CD4-positive, alpha-beta T cell treated with Interleukin-6 at 100 ng/mL for 8 hours (primary cell): ENCODE results near the gene NCAPD2.
"Not testable (repeated sequence)": the region's sequence is repeated elsewhere in the genome, so short reads cannot be mapped to it uniquely, and the experiment has no call there.

Experiments
- DNase-seq: peaks from one replicate; pipeline ENCODE4 v3.0.0-alpha.2; 2020; ENCODE audit warnings: mixed read lengths, low spot score

Gene NCAPD2

DNA sequence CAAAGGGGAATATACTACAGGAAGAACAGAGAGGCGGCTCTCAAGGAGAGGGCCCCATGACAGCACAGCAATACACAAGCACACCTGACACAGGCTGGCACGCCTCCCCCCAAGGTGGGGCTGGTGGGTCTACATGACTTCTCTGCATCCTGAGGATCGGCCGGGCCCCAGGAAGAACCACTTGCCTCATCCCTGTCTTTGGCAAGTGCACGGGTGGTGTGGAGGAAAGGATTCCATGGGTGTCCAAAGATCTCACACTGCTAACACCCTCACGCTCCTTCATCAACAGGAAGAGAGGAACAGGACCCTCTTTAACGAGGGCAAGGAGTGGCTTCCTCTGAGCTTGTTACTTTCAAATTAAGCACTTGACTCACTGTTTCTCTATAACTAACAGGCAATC is 30.7 kb upstream of the NCAPD2 start:
- peak; percentile 54 for DNase-seq

DNA sequence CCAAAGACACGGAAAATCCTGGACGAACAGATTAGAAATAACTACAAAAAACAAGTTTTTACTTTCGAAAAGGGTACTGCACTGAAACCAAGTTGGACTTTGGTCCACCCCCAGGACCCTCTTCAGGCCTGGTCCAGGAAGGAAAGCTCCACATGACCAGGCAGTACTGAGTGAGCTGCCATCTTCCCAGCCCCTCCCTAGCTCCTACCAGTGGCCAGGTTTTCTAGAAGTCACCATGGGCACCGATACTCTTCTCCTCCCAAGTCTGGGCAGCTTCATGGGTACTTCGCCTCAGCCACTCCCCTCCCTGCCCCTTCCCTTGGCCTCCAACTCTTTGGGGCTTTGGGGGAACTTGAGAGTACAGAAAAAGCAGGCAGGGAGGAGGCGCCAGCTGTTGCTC is 30.0 kb upstream of the NCAPD2 start:
- DNase-seq, result no peak

DNA sequence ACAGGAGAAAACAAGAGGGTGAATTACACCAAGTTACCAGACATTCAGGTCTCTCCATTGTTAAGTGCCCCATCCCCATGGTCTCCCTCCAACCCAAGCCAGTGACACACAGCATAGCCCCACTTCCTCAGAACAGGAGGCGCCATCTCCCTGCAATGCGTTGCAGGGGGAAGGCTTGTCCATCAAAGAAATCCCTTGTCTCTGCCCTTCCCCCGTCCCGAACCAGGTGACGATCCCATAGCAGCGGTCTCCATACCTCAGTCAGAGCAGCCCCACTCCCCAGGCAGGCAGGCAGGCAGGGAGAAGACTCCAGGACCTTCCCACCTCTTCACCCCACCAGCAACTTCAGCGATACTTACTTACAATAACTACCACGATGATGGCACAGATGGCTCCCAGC is 29.4 kb upstream of the NCAPD2 start:
- no peak for DNase-seq

DNA sequence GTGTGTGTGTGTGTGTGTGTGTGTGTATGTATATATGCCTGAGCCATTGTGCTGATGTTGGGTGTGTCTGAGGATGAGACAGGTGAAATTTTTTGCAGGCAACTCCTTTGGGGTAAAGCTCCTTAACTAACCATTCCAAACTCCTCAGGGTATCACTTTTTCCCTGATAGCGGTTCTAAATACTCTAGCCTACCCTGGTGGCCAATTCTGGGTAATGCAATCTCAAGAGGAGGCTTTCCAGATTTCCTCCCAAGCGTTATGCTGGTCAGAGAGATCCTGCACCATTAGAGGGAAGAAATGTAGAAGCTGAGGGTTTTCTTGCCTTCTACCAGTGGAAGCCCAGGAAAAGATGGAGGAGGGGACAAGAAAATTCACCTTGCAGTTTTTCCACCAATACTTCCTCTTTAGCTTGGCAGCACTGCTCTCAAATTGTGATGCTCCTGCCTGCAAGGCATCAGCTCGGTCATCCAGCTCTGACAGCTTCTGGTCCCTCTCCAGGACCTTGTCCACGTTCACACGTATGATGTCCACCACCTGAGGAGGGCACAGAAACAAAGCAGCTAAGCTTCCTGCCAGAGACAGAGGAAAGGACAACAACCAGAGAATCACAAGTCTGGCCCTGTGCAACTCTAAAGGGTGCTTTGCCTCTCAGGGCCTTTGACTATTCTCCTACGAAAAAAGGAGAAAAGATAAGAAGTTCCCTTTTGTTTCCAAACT is 28.3 kb upstream of the NCAPD2 start:
- peak; percentile 57 for DNase-seq

DNA sequence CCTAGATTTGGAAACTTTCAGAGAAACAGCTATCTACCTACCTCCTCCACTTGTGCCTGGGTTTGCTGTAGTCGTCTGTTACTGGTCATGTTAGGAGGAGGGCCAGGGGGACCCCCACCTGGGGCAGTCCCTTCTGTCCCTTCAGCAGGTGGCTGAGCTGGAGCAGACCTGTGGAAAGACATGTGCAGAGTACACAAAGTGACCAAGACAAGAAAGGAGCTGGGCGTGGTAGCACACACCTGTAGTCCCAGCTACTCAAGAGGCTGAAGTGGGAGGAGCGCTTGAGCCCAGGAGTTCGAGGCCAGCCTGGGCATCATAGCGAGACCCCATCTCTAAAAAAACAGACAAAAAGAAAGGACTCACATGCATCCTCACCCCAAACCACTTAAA is 27.7 kb upstream of the NCAPD2 start:
- no peak for DNase-seq

- not testable (repeated sequence) for DNase-seq
Observed at GRCh38 chr12:6466751-6467150, 27.2 kb upstream of the NCAPD2 start.

GRCh38 chr12:6467571-6468282 is 26.2 kb upstream of the NCAPD2 start:
- DNase-seq, result not testable (repeated sequence)

DNA sequence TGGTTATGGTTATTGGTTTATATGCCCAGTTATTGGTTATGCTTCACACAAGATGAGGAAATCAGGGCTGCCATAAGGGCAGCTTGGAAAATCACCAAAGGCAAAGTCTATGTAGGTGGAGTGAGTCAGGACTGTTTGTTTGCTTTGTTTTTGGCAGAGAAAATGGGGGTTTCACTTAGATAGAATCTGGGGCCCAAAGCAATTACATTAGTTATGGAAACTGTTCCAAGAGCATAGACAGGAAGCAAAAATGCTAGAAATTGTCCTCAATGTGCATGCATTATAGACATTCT is 25.7 kb upstream of the NCAPD2 start:
- DNase-seq, result no peak

- DNase-seq, result no peak
Observed at GRCh38 chr12:6469092-6469491, 24.8 kb upstream of the NCAPD2 start.

GRCh38 chr12:6469609-6470374 is 24.1 kb upstream of the NCAPD2 start:
- no peak for DNase-seq

DNA sequence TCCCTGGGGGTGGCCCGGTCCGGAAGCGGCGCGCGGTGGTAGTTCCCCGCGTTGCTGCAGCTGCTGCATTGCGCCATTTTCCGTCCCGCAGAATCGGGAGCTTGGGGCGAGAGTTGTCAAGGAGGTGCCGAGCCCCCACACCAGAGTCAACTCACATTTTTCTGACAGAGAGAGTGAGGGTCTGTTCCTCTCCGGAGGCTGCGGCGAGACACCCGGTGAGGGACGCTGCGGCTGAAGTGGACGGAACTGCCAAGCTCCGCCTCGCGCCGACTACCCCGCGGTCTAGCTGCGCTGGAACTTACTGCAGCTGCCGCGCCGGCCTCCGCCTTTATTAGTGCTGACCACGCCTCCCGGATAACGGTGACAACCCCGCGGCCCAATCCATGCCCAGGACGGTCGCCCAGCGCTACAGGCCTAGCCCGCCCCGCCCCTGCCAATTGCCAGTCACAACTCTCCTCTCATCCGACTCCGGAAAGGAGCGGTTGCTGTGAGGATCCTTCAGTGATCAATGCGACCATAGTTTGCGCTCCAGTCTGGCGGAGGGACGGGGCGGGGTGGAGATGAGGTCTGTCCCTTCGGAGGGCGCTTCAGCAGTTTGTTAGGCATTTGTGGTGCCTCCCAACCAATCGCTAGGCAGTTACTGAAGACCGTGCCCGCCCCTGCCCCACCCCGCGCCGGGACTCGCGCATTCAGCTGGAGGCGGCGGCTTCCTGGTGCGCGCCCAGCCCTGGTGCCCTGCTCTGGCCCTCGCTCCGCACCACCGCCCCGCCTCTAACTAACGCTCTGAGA is 23.3 kb upstream of the NCAPD2 start, which contains the start of gene VAMP1:
Gene VAMP1, minus strand, starts transcription at position 303 of the 789 bp plus-strand sequence. Its CDS starts 146 bp downstream, at position 157.
- peak; percentile 98 for DNase-seq

GRCh38 chr12:6471989-6472360 is 21.9 kb upstream of the NCAPD2 start:
- no peak for DNase-seq

- DNase-seq, result no peak
Observed at GRCh38 chr12:6472491-6472890, 21.4 kb upstream of the NCAPD2 start.

DNA sequence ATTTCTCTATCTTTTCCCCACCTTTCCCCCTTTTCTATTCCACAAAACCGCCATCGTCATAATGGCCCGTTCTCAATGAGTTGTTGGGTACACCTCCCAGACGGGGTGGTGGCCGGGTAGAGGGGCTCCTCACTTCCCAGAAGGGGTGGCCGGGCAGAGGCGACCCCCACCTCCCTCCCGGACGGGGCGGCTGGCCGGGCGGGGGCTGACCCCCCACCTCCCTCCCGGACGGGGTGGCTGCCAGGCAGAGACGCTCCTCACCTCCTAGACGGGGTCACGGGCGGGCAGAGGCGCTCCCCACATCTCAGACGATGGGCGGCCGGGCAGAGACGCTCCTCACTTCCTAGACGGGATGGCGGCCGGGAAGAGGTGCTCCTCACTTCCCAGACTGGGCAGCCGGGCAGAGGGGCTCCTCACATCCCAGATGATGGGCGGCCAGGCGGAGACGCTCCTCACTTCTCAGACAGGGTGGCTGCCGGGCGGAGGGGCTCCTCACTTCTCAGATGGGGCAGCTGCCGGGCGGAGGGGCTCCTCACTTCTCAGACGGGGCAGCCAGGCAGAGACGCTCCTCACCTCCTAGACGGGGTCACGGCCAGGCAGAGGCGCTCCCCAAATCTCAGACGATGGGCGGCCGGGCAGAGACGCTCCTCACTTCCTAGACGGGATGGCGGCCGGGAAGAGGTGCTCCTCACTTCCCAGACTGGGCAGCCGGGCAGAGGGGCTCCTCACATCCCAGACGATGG is 18.5 kb upstream of the NCAPD2 start:
- DNase-seq, result not testable (repeated sequence)

- no peak for DNase-seq
Observed at GRCh38 chr12:6476489-6476888, 17.4 kb upstream of the NCAPD2 start.

GRCh38 chr12:6477601-6478377 is 16.1 kb upstream of the NCAPD2 start:
- DNase-seq, result not testable (repeated sequence)

GRCh38 chr12:6478416-6478815 is 15.5 kb upstream of the NCAPD2 start:
- no peak for DNase-seq

DNA sequence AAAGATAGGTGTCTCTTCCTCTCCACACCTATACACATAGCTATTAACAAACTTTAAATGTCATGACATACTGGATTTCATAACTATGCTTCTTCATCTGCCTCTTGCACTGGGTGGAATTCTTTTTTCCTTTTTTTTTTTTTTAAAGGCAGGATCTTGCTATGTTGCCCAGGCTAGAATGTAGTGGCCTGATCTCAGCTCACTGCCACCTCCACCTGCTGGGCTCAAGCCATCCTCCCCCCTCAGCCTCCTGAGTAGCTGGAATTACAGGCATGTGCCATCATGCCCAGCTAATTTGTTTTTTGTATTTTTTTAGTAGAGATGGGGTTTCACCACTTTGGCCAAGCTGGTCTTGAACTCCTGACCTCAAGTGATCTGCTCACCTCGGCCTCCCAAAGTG is 5.7 kb upstream of the NCAPD2 start:
- no peak for DNase-seq

GRCh38 chr12:6489449-6489848 is 4.5 kb upstream of the NCAPD2 start:
- no peak for DNase-seq

DNA sequence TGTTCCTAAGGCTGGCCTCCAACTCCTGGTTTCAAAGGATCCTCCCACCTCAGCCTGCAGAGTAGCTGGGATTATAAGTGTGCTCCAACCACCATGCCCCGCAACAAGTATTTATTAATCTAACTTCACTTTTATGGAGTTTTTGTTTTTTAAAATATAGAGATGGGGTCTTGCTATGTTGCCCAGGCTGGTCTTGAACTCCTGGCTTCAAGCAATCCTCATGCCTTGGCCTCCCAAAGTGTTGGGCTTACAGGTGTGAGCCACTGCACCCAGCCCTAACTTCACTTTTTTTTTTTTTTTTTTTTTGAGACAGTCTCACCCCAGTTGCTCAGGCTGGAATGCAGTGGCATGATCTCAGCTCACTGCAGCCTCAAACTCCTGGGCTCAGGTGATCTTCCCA is 3.2 kb upstream of the NCAPD2 start:
- DNase-seq, result not testable (repeated sequence)
